Right lobe of liver (tissue), 4 donors: ENCODE measurements around the gene WWC2.

Source experiments
- CTCF ChIP-seq, 4 donors: fragments of 200-600 bp in 3 of 4; fragments of 450-650 bp in 1 of 4; IDR thresholded peaks; one replicate each; pipeline versions ENCODE4 v1.5.1 to v1.8.0; 2016 to 2022; ENCODE audit warnings: antibody characterized with exemption in 4 of 4, mild to moderate bottlenecking in 2 of 4
- POLR2A ChIP-seq: fragments of 450-650 bp; IDR thresholded peaks from one replicate; pipeline ENCODE4 v1.6.1; 2017; ENCODE audit warnings: antibody characterized with exemption, mild to moderate bottlenecking
- donor health status: DM: no; HTN: no; CAD: no.
- donor health status: DM: no; HTN: no; CAD: no.
- donor health status: DM: no; HTN: yes; CAD: no.

- TF ChIP-seq CTCF (IDR thresholded peaks at IDR 0.05) (no peak), POLR2A (no peak)
Measured at GRCh38 chr4:183353557-183353956, 254.5 kb downstream of the WWC2 start.
